ENCODE measurements around the gene RC3H1. TPM values are rescaled to one million over a fixed set of nuclear protein-coding genes. Genes with fewer than 3 reads are reported as not detected.
"Not testable (repeated sequence)": the region's sequence is repeated elsewhere in the genome, so short reads cannot be mapped to it uniquely, and the experiment has no call there.

RC3H1 gene, protein sequence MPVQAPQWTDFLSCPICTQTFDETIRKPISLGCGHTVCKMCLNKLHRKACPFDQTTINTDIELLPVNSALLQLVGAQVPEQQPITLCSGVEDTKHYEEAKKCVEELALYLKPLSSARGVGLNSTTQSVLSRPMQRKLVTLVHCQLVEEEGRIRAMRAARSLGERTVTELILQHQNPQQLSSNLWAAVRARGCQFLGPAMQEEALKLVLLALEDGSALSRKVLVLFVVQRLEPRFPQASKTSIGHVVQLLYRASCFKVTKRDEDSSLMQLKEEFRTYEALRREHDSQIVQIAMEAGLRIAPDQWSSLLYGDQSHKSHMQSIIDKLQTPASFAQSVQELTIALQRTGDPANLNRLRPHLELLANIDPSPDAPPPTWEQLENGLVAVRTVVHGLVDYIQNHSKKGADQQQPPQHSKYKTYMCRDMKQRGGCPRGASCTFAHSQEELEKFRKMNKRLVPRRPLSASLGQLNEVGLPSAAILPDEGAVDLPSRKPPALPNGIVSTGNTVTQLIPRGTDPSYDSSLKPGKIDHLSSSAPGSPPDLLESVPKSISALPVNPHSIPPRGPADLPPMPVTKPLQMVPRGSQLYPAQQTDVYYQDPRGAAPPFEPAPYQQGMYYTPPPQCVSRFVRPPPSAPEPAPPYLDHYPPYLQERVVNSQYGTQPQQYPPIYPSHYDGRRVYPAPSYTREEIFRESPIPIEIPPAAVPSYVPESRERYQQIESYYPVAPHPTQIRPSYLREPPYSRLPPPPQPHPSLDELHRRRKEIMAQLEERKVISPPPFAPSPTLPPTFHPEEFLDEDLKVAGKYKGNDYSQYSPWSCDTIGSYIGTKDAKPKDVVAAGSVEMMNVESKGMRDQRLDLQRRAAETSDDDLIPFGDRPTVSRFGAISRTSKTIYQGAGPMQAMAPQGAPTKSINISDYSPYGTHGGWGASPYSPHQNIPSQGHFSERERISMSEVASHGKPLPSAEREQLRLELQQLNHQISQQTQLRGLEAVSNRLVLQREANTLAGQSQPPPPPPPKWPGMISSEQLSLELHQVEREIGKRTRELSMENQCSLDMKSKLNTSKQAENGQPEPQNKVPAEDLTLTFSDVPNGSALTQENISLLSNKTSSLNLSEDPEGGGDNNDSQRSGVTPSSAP
- polyA plus RNA-seq (ENCODE audit: insufficient read length in 3 of 3): 10 to 100 TPM; 11.9 to 13.3 (median 13.1) TPM

DNA sequence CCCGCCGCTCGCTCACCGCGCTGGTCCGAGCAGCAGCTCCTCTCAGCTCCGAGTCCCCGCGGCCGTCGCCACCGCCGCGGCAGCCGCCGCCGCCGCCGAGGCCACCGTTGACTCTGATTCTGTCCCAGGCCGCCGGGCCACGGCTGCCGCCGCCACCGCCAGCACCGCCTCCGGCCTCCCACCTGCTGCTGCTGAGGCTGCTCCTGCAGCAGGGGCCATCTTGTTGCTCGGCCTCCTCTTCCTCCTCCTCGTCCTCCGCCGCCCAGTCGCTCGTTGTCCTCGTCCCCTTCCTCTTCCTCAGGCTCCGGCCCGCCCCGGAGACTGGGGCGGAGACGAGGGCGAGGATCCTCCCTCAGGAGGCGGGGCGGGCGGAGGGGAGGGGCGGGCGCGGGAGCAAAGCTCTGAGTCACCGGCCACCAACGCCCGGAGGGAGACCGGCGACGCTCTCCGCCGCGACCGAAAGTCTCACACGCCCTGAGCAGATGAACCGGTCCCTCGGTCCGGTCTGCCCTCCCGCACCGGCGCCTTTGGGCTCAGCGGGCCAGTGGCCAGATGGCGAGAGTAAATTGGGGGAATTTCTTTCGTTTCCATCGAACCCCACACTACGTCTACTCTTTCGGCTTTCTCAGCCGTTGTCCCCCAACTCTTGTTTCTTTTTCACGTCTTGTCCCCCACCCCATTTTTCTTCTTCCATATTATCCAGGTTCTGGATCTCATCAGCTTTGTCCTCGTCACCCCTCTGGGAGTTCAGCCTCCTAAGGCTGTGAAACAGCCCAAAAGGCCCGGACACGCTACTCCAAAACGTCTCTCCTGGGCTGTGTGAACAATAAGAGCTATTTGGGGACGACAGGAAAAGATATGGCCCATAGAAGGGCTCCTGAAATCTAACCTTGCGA lies at the start of gene RC3H1:
Gene RC3H1 (minus strand): TSS at position 278 of the 896 bp plus-strand sequence. CDS start 29,372 bp downstream, outside the sequence.
- peak; percentile 62 to 86 (median 83) for DNase-seq (ENCODE audit: low read depth in 3 of 3, low spot score in 2 of 3)

DNA sequence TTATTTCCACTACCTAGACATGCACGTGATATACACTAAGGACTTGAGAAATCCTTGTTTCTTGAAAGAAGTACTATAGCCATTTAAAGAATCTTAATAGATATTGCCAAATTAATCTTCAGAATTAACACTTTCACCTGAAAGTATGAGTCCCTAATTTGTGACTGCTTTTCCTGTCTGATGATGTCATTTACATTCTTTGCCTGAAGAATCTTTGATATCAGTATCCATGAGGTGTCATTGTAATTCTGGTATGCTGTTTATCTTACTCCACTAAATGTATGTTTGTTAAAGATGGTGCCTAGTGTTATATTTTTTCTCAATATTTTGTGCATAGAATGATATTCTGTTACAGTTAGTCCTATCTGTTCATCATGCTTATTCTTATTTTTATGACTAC lies 48.5 kb upstream of the RC3H1 start:
- no peak for DNase-seq (ENCODE audit: low read depth in 3 of 3, low spot score in 2 of 3)

DNA sequence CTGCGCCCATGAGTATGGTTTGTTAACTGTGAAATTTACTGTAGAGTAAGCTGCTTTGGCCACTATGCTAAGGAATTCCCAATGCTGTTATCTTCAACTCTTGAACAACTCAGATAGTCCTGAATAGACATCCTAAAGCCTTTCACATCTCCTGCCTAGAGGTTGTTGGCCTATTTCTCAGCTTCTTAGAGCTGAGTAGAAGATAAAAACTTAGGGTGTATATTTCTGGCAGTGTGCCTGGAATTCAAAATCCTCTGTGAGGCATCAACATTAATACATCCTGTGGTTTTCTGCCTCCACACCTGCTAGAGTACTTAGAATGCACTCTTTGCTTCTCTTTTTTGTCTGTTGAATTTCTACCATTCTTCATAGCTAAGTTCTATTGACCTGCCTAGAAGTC lies 45.8 kb upstream of the RC3H1 start:
- no peak for DNase-seq (ENCODE audit: low read depth in 3 of 3, low spot score in 2 of 3)

DNA sequence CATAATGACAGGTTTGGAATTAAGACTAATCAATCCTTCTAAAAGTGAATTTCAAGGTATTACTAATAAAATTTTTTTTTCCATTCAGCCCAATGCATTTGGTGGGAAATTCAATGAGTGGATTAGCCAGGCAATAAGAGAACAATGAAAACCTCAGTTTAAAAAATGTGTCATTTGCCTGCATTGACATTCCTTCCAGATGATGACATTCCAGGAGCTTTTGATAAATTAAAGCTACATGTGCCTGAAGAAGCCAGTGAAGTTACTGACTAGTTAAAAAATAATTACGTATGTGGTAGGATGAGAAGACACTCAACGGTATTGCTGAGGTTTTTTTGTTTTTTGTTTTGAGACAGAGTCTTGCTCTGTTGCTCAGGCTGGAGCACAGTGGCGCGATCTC lies 37.9 kb upstream of the RC3H1 start:
- DNase-seq (ENCODE audit: low read depth in 3 of 3, low spot score in 2 of 3): no peak

DNA sequence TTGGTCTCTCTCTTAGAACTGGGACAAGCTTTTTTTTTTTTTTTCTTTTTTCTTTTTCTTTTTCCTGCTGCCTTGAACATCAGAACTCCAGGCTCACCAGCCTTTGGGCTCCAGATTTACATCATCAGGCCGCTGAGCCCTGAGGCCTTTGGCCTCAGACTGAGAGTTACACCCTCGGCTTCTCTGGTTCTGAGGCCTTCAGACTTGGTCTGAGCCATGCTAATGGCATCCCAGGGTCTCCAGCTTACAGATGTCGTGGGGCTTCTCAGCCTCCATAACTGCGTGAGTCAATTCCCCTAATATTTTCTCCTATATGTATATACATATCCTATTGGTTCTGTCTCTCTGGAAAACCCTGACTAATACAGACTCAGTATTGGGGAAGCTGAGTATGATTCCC lies 36.5 kb upstream of the RC3H1 start:
- no peak for DNase-seq (ENCODE audit: low read depth in 3 of 3, low spot score in 2 of 3)

DNA sequence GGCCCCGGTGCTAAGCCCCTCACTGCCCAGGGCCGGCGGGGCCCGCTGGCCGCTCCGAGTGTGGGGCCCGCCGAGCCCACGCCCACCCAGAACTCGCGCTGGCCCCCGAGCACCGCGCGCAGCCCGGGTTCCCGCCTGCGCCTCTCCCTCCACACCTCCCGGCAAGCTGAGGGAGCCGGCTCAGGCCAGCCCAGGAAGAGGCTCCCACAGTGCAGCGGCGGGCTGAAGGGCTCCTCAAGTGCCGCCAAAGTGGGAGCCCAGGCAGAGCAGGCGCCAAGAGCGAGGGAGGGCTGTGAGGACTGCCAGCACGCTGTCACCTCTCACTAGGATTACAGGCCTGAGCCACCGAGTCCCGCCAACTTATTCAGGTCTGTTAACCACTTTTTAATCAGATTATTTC lies 34.5 kb upstream of the RC3H1 start:
- DNase-seq (ENCODE audit: low read depth in 3 of 3, low spot score in 2 of 3): not testable (repeated sequence)

DNA sequence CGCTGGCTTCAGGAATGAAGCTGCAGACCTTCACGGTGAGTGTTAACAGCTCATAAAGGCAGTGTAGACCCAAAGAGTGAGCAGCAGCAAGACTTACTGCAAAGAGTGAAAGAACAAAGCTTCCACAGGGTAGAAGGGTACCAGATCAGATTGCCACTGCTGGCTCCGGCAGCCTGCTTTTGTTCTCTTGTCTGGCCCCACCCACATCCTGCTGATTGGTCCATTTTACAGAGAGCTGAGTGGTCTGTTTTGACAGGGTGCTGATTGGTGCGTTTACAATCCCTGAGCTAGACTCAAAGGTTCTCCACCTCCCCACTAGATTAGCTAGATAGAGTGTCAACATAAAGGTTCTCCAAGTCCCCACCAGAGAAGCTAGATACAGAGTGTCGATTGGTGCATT lies 33.6 kb upstream of the RC3H1 start:
- not testable (repeated sequence) for DNase-seq (ENCODE audit: low read depth in 3 of 3, low spot score in 2 of 3)

DNA sequence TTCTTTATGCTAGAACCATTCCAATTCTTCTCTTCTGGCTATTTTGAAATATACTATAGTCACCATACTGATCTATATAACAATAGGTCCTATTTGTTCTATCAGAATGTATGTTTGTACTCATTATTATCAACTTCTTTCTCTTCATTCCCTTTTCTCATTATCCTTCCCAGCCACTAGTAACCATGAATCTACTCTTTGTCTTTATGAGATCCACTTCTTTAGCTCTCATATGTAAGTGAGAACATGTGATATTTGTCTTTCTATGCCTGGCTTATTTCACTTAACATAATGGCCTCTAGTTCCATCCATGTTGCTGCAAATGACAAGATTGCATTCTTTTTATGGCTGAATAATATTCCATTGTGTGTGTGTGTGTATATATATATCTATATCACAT lies 31.7 kb upstream of the RC3H1 start:
- no peak for DNase-seq (ENCODE audit: low read depth in 3 of 3, low spot score in 2 of 3)

DNA sequence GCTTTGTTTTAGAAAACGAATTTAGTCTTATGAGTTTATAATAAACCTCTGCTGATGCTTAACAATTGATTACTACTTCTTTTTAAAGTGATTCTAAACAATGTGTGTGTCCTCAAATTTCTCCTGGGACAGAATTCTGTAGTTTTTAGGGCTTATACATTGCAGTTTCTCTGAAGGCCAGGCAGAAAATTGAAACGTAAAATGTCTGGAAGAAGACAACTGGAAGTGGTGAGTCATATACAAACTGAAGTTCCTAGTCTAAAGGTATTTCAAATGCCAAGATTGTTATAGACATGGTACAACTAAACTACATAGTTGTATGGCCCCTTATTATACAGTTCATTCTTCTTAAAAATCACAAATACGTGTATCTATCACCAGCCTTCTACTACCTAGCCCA lies 30.5 kb upstream of the RC3H1 start:
- no peak for DNase-seq (ENCODE audit: low read depth in 3 of 3, low spot score in 2 of 3)

DNA sequence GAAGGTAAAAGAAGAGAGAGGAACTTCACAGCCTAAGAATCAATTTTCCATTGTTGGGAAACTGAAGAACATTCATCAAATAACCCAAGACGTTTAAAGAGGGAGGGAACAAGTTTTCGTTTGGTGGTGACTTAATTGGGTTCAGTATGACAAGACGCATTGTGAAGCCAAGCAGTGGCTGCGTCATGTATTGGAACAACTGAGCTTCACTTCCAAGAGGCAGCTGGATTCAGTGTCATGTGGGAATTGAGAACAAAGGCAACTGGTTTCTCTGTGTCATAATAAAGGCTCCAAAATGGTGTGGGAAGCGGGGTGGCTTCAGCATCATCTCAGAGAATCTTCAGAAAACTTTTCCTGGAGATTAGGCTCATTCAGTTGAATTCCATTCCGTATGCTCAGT lies 29.8 kb upstream of the RC3H1 start:
- no peak for DNase-seq (ENCODE audit: low read depth in 3 of 3, low spot score in 2 of 3)

DNA sequence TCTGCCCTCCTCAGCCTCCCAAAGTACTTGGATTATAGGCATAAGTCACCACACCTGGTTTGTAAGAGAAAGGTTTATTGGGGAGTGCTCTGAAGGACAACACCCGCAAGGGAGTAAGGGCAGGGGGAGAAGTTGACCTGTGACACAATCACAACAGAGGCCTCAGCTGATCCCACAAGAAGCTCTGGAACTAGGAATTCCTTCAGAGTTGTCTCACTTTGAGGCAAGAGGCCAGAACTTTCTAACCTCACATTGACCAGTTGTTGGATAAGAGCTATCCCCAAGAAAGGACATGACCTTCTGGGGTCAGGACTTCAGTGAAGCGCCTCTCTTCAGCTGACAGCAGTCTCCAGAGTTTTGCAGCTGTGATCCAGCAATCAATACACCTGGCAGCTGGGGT lies 27.4 kb upstream of the RC3H1 start:
- DNase-seq (ENCODE audit: low read depth in 3 of 3, low spot score in 2 of 3): no peak

DNA sequence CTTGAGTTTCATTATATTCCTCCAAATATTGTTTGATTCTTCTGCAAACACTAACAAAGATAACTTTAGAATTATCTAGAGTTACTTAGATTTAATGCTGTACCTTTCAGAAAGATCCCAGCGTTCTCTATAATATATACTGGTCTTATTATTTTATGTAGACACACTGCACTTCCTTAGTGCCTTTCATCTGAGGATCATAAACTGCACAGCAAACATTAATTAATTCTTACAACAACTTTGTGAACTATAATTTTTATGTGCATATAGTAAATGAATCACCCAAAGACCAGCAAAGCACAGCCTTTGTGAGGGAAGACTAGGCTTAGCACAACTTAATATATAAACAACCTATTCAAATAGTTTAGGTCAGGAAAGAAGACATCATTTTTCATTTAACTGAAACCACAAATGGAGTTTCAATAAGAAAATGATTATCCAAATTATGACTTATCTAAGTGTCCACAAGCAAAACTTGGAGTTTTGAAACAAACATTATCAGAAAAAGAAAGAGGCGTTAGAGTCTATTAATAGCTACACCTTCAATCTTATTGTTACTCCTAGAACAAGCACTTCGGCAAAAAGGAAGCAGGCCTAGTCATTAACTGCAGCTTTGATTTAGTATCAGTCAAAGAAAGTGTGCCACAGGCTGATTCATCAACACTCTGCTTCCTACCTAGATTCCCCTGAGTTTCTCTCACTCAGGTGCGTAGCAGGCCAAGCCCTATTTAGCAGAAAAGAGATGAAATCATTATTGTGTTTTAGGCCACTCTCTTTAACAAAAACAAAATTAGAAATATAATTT lies 22.5 kb upstream of the RC3H1 start:
- no peak for DNase-seq (ENCODE audit: low read depth in 3 of 3, low spot score in 2 of 3)

DNA sequence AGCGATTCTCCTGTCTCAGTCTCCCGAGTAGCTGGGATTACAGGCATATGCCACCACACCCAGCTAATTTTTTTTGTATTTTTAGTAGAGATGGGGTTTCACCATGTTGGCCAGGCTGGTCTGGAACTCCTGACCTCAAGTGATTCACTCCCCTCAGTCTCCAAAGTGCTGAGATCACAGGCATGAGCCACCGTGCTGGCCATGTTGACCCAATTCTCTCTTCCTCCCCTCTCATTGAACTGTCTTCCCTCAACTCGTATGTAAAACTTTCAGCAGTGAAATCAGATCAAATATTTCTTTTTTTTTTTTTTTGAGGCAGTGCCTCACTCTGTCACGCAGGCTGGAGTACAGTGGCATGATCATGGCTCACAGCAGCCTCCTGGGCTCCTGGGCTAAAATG lies 20.4 kb upstream of the RC3H1 start:
- DNase-seq (ENCODE audit: low read depth in 3 of 3, low spot score in 2 of 3): not testable (repeated sequence)

DNA sequence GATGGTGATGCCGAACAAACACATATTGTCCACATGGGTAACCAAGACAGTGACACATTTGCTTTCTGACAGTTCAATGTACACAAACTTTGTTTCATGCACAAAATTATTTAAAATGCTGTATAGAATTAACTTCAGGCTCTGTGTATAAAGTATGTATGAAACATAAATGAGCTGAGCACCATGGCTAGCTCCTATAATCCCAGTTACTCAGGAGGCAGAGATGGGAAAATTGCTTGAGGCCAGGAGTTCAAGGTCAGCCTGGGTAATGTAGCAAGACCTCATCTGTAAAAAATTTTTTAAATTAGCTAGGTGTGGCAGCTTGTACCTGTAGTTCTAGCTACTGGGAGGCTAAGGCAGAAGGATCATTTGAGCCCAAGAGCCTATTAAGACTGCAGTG lies 19.2 kb upstream of the RC3H1 start:
- no peak for DNase-seq (ENCODE audit: low read depth in 3 of 3, low spot score in 2 of 3)

DNA sequence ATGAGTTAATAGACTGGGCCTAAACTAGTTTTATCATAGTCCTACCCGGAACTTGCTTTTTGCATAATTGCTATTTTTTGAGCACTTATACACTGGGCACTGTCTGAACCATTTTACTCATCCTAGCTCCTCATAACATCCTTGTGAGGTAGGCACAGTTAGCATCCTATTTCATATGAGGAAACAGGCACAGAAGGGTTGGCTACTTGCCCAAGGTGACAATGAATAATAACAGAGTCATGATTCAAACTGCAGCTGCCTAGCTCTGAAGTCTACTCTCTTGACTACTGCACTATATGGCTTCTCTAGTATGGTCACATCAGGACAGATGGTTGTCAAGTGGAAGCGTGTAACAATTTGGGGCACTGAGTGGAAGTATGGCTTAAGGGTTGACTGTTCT lies 18.2 kb upstream of the RC3H1 start:
- no peak for DNase-seq (ENCODE audit: low read depth in 3 of 3, low spot score in 2 of 3)

DNA sequence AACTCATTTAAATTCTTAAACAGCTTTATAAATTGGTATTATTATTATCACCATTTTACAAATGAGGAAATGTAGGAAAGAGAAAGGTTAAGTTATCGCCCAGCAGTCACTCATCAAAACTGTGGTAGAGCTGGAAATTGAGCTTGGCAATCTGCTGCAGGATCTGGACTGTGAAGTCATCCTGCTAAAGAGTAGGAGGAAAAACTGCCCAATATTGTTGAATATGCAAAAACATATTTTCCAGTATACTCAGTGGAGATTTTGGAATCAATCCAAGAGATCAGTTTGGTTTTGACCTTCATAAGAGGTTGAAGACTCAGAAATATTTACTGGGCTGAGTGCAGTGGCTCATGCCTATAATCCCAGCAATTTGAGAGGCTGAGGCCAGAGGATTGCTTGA lies 16.9 kb upstream of the RC3H1 start:
- DNase-seq (ENCODE audit: low read depth in 3 of 3, low spot score in 2 of 3): no peak

DNA sequence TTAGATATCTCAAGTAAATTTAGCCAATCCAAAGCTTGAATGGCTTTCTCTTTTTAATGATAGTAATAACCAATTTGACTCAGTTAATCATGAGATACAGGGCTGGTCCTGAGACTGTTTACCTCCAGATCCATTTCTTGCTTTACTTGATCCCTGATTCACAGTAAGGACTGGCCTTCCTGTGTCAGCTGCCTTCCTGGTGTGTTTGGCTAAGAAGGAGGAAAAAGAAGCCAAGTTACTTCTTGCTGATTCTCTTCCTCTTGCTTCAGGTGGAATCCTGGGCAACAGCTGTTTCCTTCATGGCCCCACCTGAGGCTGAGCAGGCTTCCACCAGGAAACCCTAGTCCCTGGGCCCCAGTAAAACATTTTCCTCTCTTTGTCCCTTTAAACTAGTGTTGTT lies 14.6 kb upstream of the RC3H1 start:
- no peak for DNase-seq (ENCODE audit: low read depth in 3 of 3, low spot score in 2 of 3)

DNA sequence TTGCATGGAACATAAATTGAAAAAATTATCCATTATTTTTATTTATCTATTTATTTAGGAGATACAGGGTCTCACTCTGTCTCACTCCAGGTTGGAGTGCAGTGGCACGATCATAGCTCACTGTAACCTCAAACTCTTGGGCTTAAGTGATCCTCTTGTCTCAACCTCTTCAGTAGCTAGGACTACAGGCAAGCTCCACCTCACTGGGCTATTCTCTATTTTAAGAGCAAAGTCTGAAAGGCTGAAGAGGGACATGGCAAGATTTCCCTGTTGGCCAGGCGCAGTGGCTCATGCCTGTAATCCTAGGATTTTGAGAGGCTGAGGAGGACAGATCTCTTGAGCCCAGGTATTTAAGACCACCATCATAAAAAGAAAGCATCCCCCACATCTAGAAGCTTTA lies 14.0 kb upstream of the RC3H1 start:
- DNase-seq (ENCODE audit: low read depth in 3 of 3, low spot score in 2 of 3): no peak

DNA sequence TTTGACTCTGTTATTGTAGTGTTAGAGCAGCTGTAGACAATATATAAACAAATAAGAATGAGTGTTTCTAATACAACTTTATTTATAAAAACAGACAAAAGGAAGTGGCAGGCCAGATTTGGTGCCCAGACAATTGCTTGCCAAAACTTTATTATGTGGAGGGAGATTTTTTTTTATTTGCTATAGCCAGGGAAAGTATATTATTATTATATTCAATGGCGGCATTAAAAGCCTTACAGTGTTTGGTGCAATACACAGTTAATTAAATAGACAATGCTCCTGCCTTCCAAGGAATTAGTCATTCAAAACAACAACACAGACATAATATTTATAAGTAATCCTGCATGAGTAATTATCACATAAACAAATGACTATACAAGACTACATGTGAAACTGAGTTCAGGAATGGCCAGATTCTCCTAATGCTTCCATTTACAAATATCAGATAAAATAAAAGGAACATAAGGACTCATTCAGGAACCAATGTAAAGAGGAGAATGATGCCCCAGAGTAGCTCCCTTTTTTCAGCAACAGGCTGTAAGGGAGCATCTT lies 10.6 kb upstream of the RC3H1 start:
- DNase-seq (ENCODE audit: low read depth in 3 of 3, low spot score in 2 of 3): no peak

All from right renal cortex interstitium (tissue), 3 donors.